ENCODE results near the gene AMBP. TPM values are rescaled to one million over a fixed set of nuclear protein-coding genes. Genes with fewer than 3 reads are reported as not detected.

The AMBP gene
- total RNA-seq, 4 donors from 2014 or later, result not detected

GRCh38 chr9:114081441-114082016 lies 3.4 kb upstream of the AMBP start:
- no peak for TF ChIP-seq POLR2A (IDR thresholded peaks at IDR 0.05; ENCODE audit: low read depth)
- TF ChIP-seq POLR2AphosphoS5 (IDR thresholded peaks at IDR 0.05), result no peak
- TF ChIP-seq EP300 (IDR thresholded peaks at IDR 0.05), result no peak
- TF ChIP-seq CTCF (IDR thresholded peaks at IDR 0.05), result no peak
- 84% methylated on average over 6 of the region's 6 CpGs for WGBS
- DNase-seq (ENCODE audit: extremely low spot score), result no peak
- H3K27ac ChIP-seq (replicated peaks in 1 of 4), result no peak overlapping the region
- H3K36me3 ChIP-seq, result no peaks in the 10 kb centered on the region
- peaks cover 0 to 8% (median 3%) of the 10 kb centered on the region in 4 donors for H3K4me1 ChIP-seq
- H3K27me3 ChIP-seq, result peaks cover 0 to 20% (median 0%) of the 10 kb centered on the region in 4 donors
- H3K9me3 ChIP-seq, result no peaks in the 10 kb centered on the region
- H3K4me3 ChIP-seq, result no peak overlapping the region
- intact Hi-C loops (cut with DNase I), result loop anchor here (1.0 kb wide), 1 partner anchor 210 kb away; no protein-coding TSS in a partner anchor

GRCh38 chr9:114080773-114081440 lies 2.8 kb upstream of the AMBP start:
- TF ChIP-seq POLR2AphosphoS5 (IDR thresholded peaks at IDR 0.05) (no peak), POLR2A (IDR thresholded peaks at IDR 0.05; ENCODE audit: low read depth) (no peak), EP300 (IDR thresholded peaks at IDR 0.05) (no peak), CTCF (IDR thresholded peaks at IDR 0.05) (no peak)
- H3K4me3 ChIP-seq, result no peak overlapping the region
- intact Hi-C loops (cut with DNase I), result no loop called here
- H3K27me3 ChIP-seq, result peaks cover 0 to 26% (median 0%) of the 10 kb centered on the region in 4 donors
- WGBS, result 99% methylated on average over 7 of the region's 7 CpGs
- peaks cover 0 to 8% (median 3%) of the 10 kb centered on the region in 4 donors for H3K4me1 ChIP-seq
- no peaks in the 10 kb centered on the region for H3K36me3 ChIP-seq
- H3K27ac ChIP-seq (replicated peaks in 1 of 4), result no peak overlapping the region
- DNase-seq (ENCODE audit: extremely low spot score), result no peak
- no peaks in the 10 kb centered on the region for H3K9me3 ChIP-seq

GRCh38 chr9:114080195-114080772 lies 2.2 kb upstream of the AMBP start:
- H3K27me3 ChIP-seq, result peaks cover 0 to 26% (median 0%) of the 10 kb centered on the region in 4 donors
- TF ChIP-seq POLR2A (IDR thresholded peaks at IDR 0.05; ENCODE audit: low read depth), result no peak
- no peak for TF ChIP-seq EP300 (IDR thresholded peaks at IDR 0.05)
- TF ChIP-seq CTCF (IDR thresholded peaks at IDR 0.05), result no peak
- TF ChIP-seq POLR2AphosphoS5 (IDR thresholded peaks at IDR 0.05), result no peak

GRCh38 chr9:114078781-114079156 lies 669 bp upstream of the AMBP start:
- no peak overlapping the region for H3K4me3 ChIP-seq
- H3K36me3 ChIP-seq, result no peaks in the 10 kb centered on the region
- 73% methylated on average over 7 of the region's 7 CpGs for WGBS
- H3K9me3 ChIP-seq, result no peaks in the 10 kb centered on the region
- no peak for DNase-seq (ENCODE audit: extremely low spot score)
- intact Hi-C loops (cut with DNase I), result no loop called here
- peaks cover 0 to 6% (median 2%) of the 10 kb centered on the region in 4 donors for H3K4me1 ChIP-seq
- H3K27me3 ChIP-seq, result peaks cover 0 to 26% (median 0%) of the 10 kb centered on the region in 4 donors
- no peak overlapping the region for H3K27ac ChIP-seq (replicated peaks in 1 of 4)
- no peak for TF ChIP-seq POLR2AphosphoS5 (IDR thresholded peaks at IDR 0.05)

More at GRCh38 chr9:114080195-114080772, 2.2 kb upstream of the AMBP start:
- no peak for DNase-seq (ENCODE audit: extremely low spot score)
- Histone ChIP-seq H3K4me3 (no peak overlapping the region), H3K27ac (replicated peaks in 1 of 4) (no peak overlapping the region), H3K4me1 (peaks cover 0 to 8% (median 3%) of the 10 kb centered on the region in 4 donors), H3K9me3 (no peaks in the 10 kb centered on the region), H3K36me3 (no peaks in the 10 kb centered on the region)
- intact Hi-C loops (cut with DNase I), result no loop called here
- 84% methylated on average over 5 of the region's 5 CpGs for WGBS

- no peaks in the 10 kb centered on the region for H3K36me3 ChIP-seq
- peaks cover 2 to 6% (median 3%) of the 10 kb centered on the region in 4 donors for H3K4me1 ChIP-seq
- no peak overlapping the region for H3K4me3 ChIP-seq
- H3K9me3 ChIP-seq, result no peaks in the 10 kb centered on the region
- no peak overlapping the region for H3K27ac ChIP-seq (replicated peaks in 1 of 4)
- DNase-seq (ENCODE audit: extremely low spot score), result no peak
- intact Hi-C loops (cut with DNase I), result no loop called here
- no peak for TF ChIP-seq CTCF (IDR thresholded peaks at IDR 0.05)
- TF ChIP-seq POLR2A (IDR thresholded peaks at IDR 0.05; ENCODE audit: low read depth), result no peak
- no peak for TF ChIP-seq EP300 (IDR thresholded peaks at IDR 0.05)
- no peak for TF ChIP-seq POLR2AphosphoS5 (IDR thresholded peaks at IDR 0.05)
- WGBS, result 70% methylated on average over 7 of the region's 7 CpGs
- peaks cover 0 to 26% (median 0%) of the 10 kb centered on the region in 4 donors for H3K27me3 ChIP-seq
Observed at GRCh38 chr9:114077162-114077837, 800 bp downstream of the AMBP start.

Data from esophagus muscularis mucosa (tissue), 4 donors.